GM06990 (cell line): ENCODE results near the gene IGF1R.

ENCODE experiments used
- DNase-seq: peaks from one replicate; pipeline ENCODE4 v3.0.0-alpha.2; 2011; ENCODE audit not compliant: insufficient read length; ENCODE audit errors: extremely low read depth
- H3K27me3 ChIP-seq: replicated peaks from 2 replicates; pipeline ENCODE4 v1.6.0; 2011; ENCODE audit warnings: low read length; ENCODE audit not compliant: control insufficient read depth, insufficient read depth
- H3K36me3 ChIP-seq: 2 replicates; pipeline ENCODE4 v1.5.1; 2011; ENCODE audit warnings: low read length; ENCODE audit not compliant: control insufficient read depth, insufficient read depth
- H3K4me3 ChIP-seq: replicated peaks from 2 replicates; pipeline ENCODE4 v1.5.1; 2011; ENCODE audit warnings: low read depth, mild to moderate bottlenecking, control low read depth, low read length
- CTCF ChIP-seq: IDR thresholded peaks from 2 replicates; pipeline ENCODE4 v1.5.1; 2011; ENCODE audit warnings: low read length, control low read depth, mild to moderate bottlenecking, inconsistent platforms; ENCODE audit not compliant: insufficient read depth, poor library complexity, severe bottlenecking

Gene IGF1R

GRCh38 chr15:98889930-98890695 is 241.8 kb downstream of the IGF1R start:
- H3K27me3 ChIP-seq = no peaks in the 10 kb centered on the region
- no peaks in the 10 kb centered on the region for H3K36me3 ChIP-seq
- DNase-seq = no peak
- no peak for TF ChIP-seq CTCF
- H3K4me3 ChIP-seq = no peak overlapping the region

DNA sequence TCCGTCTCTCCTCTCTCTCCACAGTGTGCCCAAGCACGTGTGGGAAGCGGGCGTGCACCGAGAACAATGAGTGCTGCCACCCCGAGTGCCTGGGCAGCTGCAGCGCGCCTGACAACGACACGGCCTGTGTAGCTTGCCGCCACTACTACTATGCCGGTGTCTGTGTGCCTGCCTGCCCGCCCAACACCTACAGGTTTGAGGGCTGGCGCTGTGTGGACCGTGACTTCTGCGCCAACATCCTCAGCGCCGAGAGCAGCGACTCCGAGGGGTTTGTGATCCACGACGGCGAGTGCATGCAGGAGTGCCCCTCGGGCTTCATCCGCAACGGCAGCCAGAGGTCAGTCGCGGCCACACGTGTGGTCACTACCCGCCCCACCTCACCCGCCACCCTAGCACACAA is 243.0 kb downstream of the IGF1R start:
- no peak for TF ChIP-seq CTCF
- Histone ChIP-seq H3K27me3 (no peaks in the 10 kb centered on the region), H3K36me3 (no peaks in the 10 kb centered on the region), H3K4me3 (no peak overlapping the region)
- DNase-seq = no peak

GRCh38 chr15:98893401-98893800 is 245.1 kb downstream of the IGF1R start:
- Histone ChIP-seq H3K4me3 (no peak overlapping the region), H3K27me3 (no peaks in the 10 kb centered on the region), H3K36me3 (no peaks in the 10 kb centered on the region)
- no peak for TF ChIP-seq CTCF
- DNase-seq = no peak

DNA sequence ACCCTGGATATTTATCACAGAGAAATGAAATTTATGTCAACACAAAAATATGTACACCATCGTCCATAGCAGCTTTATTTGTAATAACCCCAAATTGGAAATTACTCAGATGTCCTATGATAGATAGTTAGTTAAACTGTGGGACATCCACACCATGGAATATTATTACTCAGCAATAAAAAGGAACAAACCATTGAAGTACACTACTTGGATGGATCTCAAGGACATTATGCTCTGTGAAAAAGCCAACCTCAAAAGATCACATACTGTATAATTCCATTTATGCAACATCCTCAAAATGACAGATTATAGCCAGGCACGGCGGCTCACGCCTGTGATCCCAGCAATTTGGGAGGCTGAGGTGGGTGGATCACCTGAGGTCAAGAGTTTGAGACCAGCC is 246.0 kb downstream of the IGF1R start:
- no peaks in the 10 kb centered on the region for H3K36me3 ChIP-seq
- DNase-seq = no peak
- no peaks in the 10 kb centered on the region for H3K27me3 ChIP-seq
- no peak for TF ChIP-seq CTCF
- H3K4me3 ChIP-seq = no peak overlapping the region

- Histone ChIP-seq H3K36me3 (no peaks in the 10 kb centered on the region), H3K4me3 (no peak overlapping the region), H3K27me3 (no peaks in the 10 kb centered on the region)
- TF ChIP-seq CTCF = no peak
- DNase-seq = no peak
These were observed 247.8 kb downstream of the IGF1R start for GRCh38 chr15:98896002-98896721.
